ENCODE results near the gene HBE1.

Gene HBE1

DNA sequence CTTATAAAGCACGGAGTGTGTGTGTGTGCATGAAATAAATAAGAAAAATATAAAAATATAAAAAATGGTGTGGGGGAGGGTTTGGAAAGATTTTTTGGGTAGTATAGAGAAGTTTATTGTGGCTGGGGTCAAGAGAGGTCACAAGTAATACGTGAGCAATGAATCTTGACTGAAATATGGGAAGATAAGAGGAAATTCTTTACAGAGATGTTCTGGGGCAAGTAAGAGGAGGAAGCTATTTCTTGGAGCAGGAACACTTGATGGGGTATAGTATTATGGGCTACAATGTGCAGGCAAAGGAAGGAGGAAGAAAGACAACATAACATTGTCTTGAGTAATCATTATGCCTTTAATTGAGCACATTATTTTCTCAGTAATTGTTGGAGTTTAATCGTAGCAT is 37.6 kb downstream of the HBE1 start:
- DNase-seq, result no peak

DNA sequence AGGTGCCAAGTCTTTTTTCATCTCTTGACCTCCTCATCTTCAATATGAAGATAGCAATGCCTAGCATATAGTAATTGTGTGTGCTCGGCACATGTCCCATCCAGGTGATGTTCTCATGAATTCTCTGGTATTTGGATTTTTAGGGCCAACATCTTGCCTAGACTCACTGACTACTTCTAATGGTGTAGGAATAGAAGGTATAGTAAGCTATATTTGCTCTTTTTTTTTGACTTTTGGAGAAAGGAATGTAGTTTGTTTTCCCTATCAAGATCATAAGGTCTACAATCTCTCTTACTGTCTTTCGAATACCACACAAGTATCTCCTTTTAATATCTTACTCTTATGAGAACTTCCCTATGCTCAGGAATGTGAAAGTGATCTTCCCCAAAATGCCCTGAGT is 38.6 kb downstream of the HBE1 start:
- DNase-seq, result no peak

DNA sequence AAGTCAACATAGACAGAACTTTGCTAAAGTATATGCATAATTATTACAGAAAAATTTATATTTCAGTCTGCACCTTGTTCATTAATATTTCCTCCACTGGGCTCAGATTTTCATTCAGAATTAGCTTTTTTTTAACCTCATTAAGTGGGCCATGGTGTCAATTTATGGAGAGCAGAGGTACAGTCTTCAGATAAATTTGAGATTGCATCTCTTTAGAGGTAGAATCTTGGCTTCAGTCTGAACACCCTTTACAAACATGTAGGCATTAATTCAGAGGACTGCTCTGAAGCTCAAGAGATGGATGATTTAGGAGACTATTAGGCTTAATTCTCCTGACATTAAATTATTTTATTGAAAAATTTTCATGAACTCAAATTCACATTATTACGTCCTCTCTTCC is 39.5 kb downstream of the HBE1 start:
- no peak for DNase-seq

DNA sequence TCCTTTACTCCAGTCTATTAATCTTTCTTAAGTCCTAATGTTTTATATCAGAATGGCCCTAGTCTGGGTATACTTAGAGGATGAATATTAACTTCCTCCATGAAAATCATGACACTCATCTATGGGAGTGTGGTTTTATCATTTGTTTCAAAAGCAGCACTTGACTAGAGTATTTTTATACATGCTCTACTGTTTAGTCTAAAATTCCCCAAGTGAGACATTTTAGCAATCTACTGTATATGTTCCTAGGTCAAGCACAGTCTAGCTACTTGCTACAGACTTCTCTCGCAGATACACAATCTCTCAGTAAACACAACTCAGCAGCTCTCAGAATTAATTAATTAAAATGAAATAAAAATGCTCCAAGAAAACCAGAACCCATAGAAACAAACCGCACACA is 39.9 kb downstream of the HBE1 start:
- DNase-seq, result no peak

DNA sequence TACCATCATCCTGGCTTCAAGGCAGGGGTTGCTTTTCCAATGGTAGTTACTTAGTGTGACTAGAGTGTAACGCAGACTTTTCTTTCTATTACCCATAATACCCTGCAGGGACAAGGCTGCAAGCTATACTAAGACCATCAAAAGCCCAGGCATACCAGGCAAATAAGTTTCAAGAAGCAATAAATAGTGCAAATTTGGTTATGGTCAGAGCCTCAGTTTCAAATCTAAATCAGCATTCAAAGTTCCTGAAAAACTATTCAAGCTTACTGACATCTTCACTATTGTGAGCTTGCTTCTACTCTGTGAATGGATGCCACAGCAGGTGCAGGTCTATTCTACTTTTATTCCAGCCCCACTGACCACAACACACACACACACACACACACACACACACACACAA is 40.4 kb downstream of the HBE1 start:
- no peak for DNase-seq

DNA sequence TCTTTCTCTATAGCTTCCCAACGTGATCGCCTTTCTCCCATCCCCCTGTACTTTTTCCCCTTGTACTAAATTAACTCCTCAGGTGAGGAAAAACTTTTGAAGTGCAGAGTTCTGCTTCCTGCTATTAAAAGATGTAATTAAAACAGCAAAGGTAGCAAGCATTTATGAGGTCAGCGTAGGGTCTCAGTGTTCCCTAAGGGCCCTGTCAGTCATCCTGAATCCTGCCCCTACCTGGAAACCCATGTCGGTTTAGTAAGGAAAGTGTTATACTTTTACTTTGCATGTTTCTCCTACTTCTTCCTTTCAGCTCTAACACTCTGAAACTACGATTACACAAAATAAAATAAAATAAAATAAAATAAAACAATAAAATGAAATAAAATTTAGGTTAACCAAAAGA is 41.6 kb downstream of the HBE1 start:
- no peak for DNase-seq

DNA sequence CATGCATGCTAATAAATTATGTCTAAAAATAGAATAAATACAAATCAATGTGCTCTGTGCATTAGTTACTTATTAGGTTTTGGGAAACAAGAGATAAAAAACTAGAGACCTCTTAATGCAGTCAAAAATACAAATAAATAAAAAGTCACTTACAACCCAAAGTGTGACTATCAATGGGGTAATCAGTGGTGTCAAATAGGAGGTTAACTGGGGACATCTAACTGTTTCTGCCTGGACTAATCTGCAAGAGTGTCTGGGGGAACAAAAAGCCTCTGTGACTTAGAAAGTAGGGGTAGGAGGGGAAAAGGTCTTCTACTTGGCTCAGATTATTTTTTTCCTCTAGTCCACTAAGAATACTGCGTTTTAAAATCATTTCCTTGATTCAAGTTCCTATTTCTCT is 42.1 kb downstream of the HBE1 start:
- DNase-seq, result no peak

DNA sequence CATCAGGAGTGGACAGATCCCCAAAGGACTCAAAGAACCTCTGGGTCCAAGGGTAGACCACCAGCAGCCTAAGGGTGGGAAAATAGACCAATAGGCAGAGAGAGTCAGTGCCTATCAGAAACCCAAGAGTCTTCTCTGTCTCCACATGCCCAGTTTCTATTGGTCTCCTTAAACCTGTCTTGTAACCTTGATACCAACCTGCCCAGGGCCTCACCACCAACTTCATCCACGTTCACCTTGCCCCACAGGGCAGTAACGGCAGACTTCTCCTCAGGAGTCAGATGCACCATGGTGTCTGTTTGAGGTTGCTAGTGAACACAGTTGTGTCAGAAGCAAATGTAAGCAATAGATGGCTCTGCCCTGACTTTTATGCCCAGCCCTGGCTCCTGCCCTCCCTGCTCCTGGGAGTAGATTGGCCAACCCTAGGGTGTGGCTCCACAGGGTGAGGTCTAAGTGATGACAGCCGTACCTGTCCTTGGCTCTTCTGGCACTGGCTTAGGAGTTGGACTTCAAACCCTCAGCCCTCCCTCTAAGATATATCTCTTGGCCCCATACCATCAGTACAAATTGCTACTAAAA is 42.9 kb downstream of the HBE1 start, which contains the start of gene HBB:
Gene HBB, minus strand, starts transcription at position 340 of the 579 bp plus-strand sequence. Its CDS starts 50 bp downstream, at position 290.
- DNase-seq, result no peak

DNA sequence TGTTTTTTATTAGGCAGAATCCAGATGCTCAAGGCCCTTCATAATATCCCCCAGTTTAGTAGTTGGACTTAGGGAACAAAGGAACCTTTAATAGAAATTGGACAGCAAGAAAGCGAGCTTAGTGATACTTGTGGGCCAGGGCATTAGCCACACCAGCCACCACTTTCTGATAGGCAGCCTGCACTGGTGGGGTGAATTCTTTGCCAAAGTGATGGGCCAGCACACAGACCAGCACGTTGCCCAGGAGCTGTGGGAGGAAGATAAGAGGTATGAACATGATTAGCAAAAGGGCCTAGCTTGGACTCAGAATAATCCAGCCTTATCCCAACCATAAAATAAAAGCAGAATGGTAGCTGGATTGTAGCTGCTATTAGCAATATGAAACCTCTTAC is 44.3 kb downstream of the HBE1 start:
- DNase-seq, result no peak

DNA sequence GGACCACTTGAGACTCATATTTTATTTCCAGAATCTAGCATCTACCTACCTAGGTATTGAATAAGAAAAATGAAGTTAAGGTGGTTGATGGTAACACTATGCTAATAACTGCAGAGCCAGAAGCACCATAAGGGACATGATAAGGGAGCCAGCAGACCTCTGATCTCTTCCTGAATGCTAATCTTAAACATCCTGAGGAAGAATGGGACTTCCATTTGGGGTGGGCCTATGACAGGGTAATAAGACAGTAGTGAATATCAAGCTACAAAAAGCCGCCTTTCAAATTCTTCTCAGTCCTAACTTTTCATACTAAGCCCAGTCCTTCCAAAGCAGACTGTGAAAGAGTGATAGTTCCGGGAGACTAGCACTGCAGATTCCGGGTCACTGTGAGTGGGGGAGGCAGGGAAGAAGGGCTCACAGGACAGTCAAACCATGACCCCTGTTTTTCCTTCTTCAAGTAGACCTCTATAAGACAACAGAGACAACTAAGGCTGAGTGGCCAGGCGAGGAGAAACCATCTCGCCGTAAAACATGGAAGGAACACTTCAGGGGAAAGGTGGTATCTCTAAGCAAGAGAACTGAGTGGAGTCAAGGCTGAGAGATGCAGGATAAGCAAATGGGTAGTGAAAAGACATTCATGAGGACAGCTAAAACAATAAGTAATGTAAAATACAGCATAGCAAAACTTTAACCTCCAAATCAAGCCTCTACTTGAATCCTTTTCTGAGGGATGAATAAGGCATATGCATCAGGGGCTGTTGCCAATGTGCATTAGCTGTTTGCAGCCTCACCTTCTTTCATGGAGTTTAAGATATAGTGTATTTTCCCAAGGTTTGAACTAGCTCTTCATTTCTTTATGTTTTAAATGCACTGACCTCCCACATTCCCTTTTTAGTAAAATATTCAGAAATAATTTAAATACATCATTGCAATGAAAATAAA is 44.9 kb downstream of the HBE1 start:
- DNase-seq, result no peak

DNA sequence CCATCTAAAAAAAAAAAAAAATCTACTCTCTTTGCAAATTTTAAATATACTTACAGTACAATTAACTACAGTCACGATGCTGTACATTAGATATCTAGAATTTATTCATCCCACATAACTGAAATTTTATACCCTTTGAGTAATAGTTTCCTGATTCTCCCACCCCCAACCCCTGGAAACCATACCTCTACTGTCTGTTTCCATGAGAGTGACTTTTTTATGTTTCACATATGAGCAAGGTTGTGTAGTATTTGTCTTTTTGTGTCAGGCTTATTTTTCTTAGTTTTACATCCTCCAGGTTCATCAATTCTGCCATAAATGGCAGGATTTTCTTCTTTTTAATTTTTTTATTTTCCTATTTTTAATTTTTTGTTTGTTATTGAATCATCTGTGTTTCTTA is 46.1 kb downstream of the HBE1 start:
- no peak for DNase-seq

DNA sequence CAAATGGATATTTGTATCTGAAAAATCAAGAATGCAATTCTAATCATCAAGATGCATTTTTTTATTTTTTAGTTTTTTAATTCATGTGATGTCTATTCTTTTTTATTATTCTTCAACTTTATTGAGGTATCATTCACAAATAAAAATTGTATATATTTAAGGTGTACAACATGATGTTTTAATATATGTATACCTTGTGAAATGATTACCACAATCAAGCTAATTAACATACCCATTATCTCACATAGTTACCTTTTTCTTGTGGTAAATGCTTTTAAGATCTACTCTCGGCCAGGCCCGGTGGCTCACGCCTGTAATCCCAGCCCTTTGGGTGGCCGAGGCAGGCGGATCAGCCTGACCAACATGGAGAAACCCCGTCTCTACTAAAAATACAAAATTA is 46.6 kb downstream of the HBE1 start:
- no peak for DNase-seq

Measured in islet precursor cell (in vitro differentiated cells).